K562 (cell line): ENCODE results near the gene TPGS1. TPM values are rescaled to one million over a fixed set of nuclear protein-coding genes. Genes with fewer than 3 reads are reported as not detected.

Experiments used
- CBFB ChIP-seq: sonication (generic); formaldehyde crosslinking; IDR thresholded peaks from 2 replicates; pipeline ENCODE4 v1.4.0; 2020; ENCODE audit warnings: mild to moderate bottlenecking, missing genetic modification reagents
- CEBPB ChIP-seq: fragments of 450-650 bp; IDR thresholded peaks from 2 replicates; pipeline ENCODE4 v1.6.1; 2016; ENCODE audit warnings: missing genetic modification characterization, missing compliant biosample characterization
- COPS2 ChIP-seq: fragments of 450-650 bp; conservative IDR thresholded peaks from 2 replicates; pipeline ENCODE4 v1.6.1; 2016; ENCODE audit warnings: mild to moderate bottlenecking, moderate library complexity
- GATAD2A ChIP-seq: fragments of 450-650 bp; IDR thresholded peaks from 2 replicates; pipeline ENCODE4 v1.6.1; 2017
- HLTF ChIP-seq: fragments of 450-650 bp; IDR thresholded peaks from 2 replicates; pipeline ENCODE4 v1.6.1; 2016
- MXI1 ChIP-seq: IDR thresholded peaks from 2 replicates; pipeline ENCODE4 v1.6.1; 2011; ENCODE audit warnings: low read depth, mild to moderate bottlenecking, improper control_type of control experiment, low read length
- NCOA2 ChIP-seq, 2 experiments: fragments of 450-650 bp; IDR thresholded peaks; 2 replicates each; pipeline ENCODE4 v1.6.1; 2018; ENCODE audit warnings: mild to moderate bottlenecking in 2 of 2, moderate library complexity in 1 of 2; ENCODE audit not compliant: partially characterized antibody in 2 of 2
- NFE2 ChIP-seq: IDR thresholded peaks from 2 replicates; pipeline ENCODE4 v1.6.1; 2014; ENCODE audit warnings: antibody characterized with exemption, low read depth
- NFRKB ChIP-seq: fragments of 450-650 bp; IDR thresholded peaks from 2 replicates; pipeline ENCODE4 v1.6.1; 2016; ENCODE audit warnings: low read depth
- NONO ChIP-seq, 2 experiments: fragments of 200-400 bp in 1 of 2; fragments of 450-650 bp in 1 of 2; formaldehyde crosslinking in 1 of 2; IDR thresholded peaks; 2 replicates each; pipeline ENCODE4 v1.6.1; 2017; ENCODE audit warnings: low read depth in 2 of 2, mild to moderate bottlenecking in 2 of 2, moderate library complexity in 2 of 2, low read length in 1 of 2
- POLR2A ChIP-seq: fragments of 450-650 bp; conservative IDR thresholded peaks from 2 replicates; pipeline ENCODE4 v1.6.1; 2016
- POLR2G ChIP-seq: fragments of 200-400 bp; formaldehyde crosslinking; IDR thresholded peaks from 2 replicates; pipeline ENCODE4 v1.6.1; 2017; ENCODE audit warnings: low read depth, mild to moderate bottlenecking, antibody characterized with exemption, low read length, moderate library complexity
- RBBP5 ChIP-seq: fragments of 200-600 bp; sonication (generic); IDR thresholded peaks from 2 replicates; pipeline ENCODE4 v1.6.1; 2012; ENCODE audit warnings: borderline replicate concordance, mild to moderate bottlenecking, low read length, control low read depth, inconsistent platforms; ENCODE audit not compliant: insufficient read depth, poor library complexity, severe bottlenecking
- SP1 ChIP-seq: sonication (generic); formaldehyde crosslinking; IDR thresholded peaks from 2 replicates; pipeline ENCODE4 v1.8.1; 2022; ENCODE audit warnings: mild to moderate bottlenecking, missing genetic modification reagents
- TAF15 ChIP-seq: fragments of 200-400 bp; formaldehyde crosslinking; IDR thresholded peaks from 2 replicates; pipeline ENCODE4 v1.6.1; 2017; ENCODE audit warnings: mild to moderate bottlenecking, low read depth, low read length, moderate library complexity
- TAF9B ChIP-seq: fragments of 450-650 bp; IDR thresholded peaks from 2 replicates; pipeline ENCODE4 v1.6.1; 2018; ENCODE audit warnings: mild to moderate bottlenecking; ENCODE audit not compliant: partially characterized antibody
- TBL1XR1 ChIP-seq, 2 experiments: IDR thresholded peaks; 2 replicates each; pipeline ENCODE4 v1.6.1; 2012; ENCODE audit warnings: improper control_type of control experiment in 2 of 2, low read length in 2 of 2, mild to moderate bottlenecking in 1 of 2
- YBX1 ChIP-seq: fragments of 450-650 bp; IDR thresholded peaks from 2 replicates; pipeline ENCODE4 v1.7.1; 2016; ENCODE audit warnings: mild to moderate bottlenecking
- ZBTB17 ChIP-seq: fragments of 450-650 bp; formaldehyde crosslinking; IDR thresholded peaks from 2 replicates; pipeline ENCODE4 v1.4.0; 2020; ENCODE audit warnings: mild to moderate bottlenecking
- ZC3H11A ChIP-seq: IDR thresholded peaks from 2 replicates; pipeline ENCODE4 v1.6.1; 2012; ENCODE audit warnings: low read depth, low read length, improper control_type of control experiment
- ZC3H8 ChIP-seq: fragments of 450-650 bp; IDR thresholded peaks from 2 replicates; pipeline ENCODE4 v1.6.1; 2017
- ZNF175 ChIP-seq: fragments of 200-800 bp; sonication (Bioruptor generic); IDR thresholded peaks from 2 replicates; pipeline ENCODE4 v1.6.1; 2016; ENCODE audit warnings: low read depth, mild to moderate bottlenecking, missing genetic modification characterization, missing compliant biosample characterization
- ZNF23 ChIP-seq: fragments of 250-450 bp; sonication (Bioruptor Pico); IDR thresholded peaks from 2 replicates; pipeline ENCODE4 v1.4.0; 2020; ENCODE audit warnings: mild to moderate bottlenecking
- ZNF232 ChIP-seq: sonication (generic); formaldehyde crosslinking; IDR thresholded peaks from 2 replicates; pipeline ENCODE4 v1.8.0; 2022; ENCODE audit warnings: mild to moderate bottlenecking, missing genetic modification reagents
- ZNF778 ChIP-seq: fragments of 450-650 bp; formaldehyde crosslinking; IDR thresholded peaks from 2 replicates; pipeline ENCODE4 v1.4.0; 2020; ENCODE audit warnings: mild to moderate bottlenecking, moderate library complexity
- polyA plus RNA-seq, 8 experiments: library from polyadenylated mRNA; depleted of rRNA in 4 of 8; stranded (reverse) in 5 of 8; unstranded in 3 of 8; fragments of >200 nt; fragmentation: Nextera tagmentation in 2 of 8; fragmentation: Illumina TruSeq in 1 of 8; extraction: Ambion mirVana in 2 of 8; extraction: Trizol in 1 of 8; gene quantifications; 2 replicates each; pipeline versions ENCODE4 v1.2.1 to v1.2.3, GENCODE V29; 2011 to 2014; ENCODE audit warnings: inconsistent platforms in 1 of 8, missing spikeins in 1 of 8
- total RNA-seq, 7 experiments: library from RNA; depleted of rRNA in 6 of 7; stranded (reverse); fragments of >200 nt in 6 of 7; fragmentation: Illumina TruSeq in 2 of 7; extraction: Trizol in 2 of 7; gene quantifications; 2 replicates each; pipeline versions ENCODE4 v1.2.1 to v1.2.3, GENCODE V29; 2011 to 2021; ENCODE audit warnings: low replicate concordance in 1 of 7
- TF ChIP-seq, protein P1 (sequence below): sonication (generic); formaldehyde crosslinking; IDR thresholded peaks from 2 replicates; pipeline ENCODE4 v1.8.0; 2022; ENCODE audit warnings: mild to moderate bottlenecking, missing genetic modification reagents

Gene TPGS1
- total and polyA plus RNA-seq, 9 of the 15 experiments (the other 6 are each of a cell fraction or from before 2014, with no cell fraction given): 0.30 to 31.6 (median 1.2) TPM; not detected in 2

DNA sequence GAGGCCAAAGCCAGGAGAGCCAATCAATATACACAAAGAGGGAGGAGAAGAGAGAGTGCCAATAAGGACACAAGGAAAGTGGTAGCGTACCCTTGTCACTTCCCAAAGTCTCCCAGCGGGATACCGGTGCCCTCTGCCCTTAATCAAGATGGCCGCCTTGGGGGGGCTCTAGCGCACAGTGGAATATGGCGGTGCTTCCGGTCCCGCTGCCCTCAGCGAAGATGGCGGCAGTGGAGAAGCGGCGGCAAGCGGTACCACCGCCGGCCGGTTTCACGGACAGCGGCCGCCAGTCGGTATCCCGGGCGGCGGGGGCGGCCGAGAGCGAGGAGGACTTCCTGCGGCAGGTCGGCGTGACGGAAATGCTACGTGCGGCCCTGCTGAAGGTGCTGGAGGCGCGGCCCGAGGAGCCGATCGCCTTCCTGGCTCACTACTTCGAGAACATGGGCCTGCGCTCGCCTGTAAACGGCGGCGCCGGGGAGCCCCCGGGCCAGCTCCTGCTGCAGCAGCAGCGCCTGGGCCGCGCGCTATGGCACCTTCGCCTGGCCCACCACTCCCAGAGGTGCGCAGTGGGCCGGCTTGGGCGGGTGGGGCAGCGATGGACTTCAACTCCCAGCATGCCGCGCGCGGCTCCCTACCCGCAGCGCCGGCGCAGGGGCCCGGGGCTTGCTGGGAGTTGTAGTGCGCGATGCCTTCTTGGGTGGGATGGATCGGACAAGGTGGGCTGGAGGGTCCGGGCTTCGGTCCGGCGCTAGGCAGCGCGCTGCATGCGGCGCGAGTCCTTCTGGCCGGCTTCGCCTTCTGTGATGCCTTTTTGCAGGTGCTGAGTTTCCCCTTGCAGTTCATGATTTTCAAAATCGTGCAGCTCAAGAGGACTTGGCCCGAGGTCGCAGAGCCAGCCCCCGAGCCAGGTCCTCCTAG is at the start of gene TPGS1 (continued):
- TF ChIP-seq ZNF778 (CRISPR knock-in tag) (no peak), NFRKB (peak; percentile 98), TBL1XR1 (IDR thresholded peaks at IDR 0.05; ENCODE audit: low read length in 2 of 2) (0 out of 4 replicates have a peak, but pooled peaks of 1 of the 2 experiments have one; percentile 52), GATAD2A (no peak), ZNF232 (peak; percentile 31; the same call in 1 of the 2 replicates), NCOA2 (IDR thresholded peaks at IDR 0.05; ENCODE audit: partially characterized antibody in 2 of 2) (no peak), MXI1 (no peak), NONO (IDR thresholded peaks at IDR 0.05; ENCODE audit: low read depth in 2 of 2, low read length in 1 of 2) (peak in 1 of 2 experiments; percentile 60; a peak in 1 of 4 replicates), ZNF23 (CRISPR knock-in tag) (no peak), COPS2 (no peak), SP1 (CRISPR knock-in tag) (no peak; the same call in 1 of the 2 replicates), ZC3H8 (peak; percentile 60; the same call in 1 of the 2 replicates), ZBTB17 (0 out of 2 replicates have a peak, but pooled peaks have one; percentile 29), POLR2G (peak; percentile 93), CBFB (CRISPR knock-in tag) (no peak), ZC3H11A (peak; percentile 33; the same call in 1 of the 2 replicates), NFE2 (no peak), RBBP5 (peak; percentile 92), TAF9B (peak; percentile 94), ZNF175 (CRISPR knock-in tag) (peak; percentile 97), HLTF (0 out of 2 replicates have a peak, but pooled peaks have one; percentile 22), YBX1 (no peak), TAF15 (no peak), POLR2A (peak; percentile 89), CEBPB (no peak)
- TF ChIP-seq, protein P1, sequence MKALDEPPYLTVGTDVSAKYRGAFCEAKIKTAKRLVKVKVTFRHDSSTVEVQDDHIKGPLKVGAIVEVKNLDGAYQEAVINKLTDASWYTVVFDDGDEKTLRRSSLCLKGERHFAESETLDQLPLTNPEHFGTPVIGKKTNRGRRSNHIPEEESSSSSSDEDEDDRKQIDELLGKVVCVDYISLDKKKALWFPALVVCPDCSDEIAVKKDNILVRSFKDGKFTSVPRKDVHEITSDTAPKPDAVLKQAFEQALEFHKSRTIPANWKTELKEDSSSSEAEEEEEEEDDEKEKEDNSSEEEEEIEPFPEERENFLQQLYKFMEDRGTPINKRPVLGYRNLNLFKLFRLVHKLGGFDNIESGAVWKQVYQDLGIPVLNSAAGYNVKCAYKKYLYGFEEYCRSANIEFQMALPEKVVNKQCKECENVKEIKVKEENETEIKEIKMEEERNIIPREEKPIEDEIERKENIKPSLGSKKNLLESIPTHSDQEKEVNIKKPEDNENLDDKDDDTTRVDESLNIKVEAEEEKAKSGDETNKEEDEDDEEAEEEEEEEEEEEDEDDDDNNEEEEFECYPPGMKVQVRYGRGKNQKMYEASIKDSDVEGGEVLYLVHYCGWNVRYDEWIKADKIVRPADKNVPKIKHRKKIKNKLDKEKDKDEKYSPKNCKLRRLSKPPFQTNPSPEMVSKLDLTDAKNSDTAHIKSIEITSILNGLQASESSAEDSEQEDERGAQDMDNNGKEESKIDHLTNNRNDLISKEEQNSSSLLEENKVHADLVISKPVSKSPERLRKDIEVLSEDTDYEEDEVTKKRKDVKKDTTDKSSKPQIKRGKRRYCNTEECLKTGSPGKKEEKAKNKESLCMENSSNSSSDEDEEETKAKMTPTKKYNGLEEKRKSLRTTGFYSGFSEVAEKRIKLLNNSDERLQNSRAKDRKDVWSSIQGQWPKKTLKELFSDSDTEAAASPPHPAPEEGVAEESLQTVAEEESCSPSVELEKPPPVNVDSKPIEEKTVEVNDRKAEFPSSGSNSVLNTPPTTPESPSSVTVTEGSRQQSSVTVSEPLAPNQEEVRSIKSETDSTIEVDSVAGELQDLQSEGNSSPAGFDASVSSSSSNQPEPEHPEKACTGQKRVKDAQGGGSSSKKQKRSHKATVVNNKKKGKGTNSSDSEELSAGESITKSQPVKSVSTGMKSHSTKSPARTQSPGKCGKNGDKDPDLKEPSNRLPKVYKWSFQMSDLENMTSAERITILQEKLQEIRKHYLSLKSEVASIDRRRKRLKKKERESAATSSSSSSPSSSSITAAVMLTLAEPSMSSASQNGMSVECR (CRISPR knock-in tag): peak; percentile 73; the same call in 1 of the 2 replicates
